Astrocyte of the hippocampus (primary cell): ENCODE measurements around the gene RFWD3.

Experiments
- DNase-seq: peaks from one replicate; pipeline ENCODE4 v3.0.0; 2011; ENCODE audit warnings: low read depth, low spot score

RFWD3 gene

GRCh38 chr16:74582970-74583369 is 83.7 kb downstream of the RFWD3 start:
- no peak for DNase-seq

DNA sequence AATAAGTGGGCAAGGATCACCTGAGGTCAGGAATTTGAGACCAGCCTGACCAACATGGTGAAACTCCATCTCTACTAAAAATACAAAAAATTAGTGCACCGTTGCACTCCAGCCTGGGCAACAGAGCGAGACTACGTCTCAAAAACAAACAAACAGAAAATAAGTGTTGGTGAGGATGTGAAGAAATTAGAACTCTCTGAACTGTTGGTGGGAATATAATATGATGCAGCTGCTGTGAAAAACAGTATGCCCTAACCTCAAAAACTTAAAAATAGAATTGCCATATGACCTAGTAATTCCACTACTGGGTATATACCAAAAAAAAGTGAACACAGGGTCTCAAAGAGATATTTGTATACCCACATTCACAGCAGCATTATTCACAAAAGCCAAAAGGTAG is 85.8 kb downstream of the RFWD3 start:
- no peak for DNase-seq

DNA sequence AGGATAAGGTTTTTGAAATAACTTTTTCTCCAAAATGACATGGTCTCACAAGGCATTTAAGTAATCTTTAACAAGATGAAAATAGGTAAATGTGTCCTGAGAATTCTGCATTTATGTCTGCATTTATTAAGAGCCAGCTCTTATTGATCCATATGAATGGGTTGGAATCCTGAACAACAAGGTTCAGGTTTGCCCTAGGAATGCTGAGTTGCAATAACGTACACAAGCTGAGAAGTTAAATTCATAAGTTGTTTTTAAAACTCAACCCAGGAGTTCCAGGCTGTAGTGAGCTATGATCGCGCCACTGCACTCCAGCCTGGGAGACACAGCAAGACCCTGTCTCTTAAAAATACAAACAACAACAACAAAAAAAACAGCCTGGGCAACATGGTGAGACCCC is 87.8 kb downstream of the RFWD3 start:
- no peak for DNase-seq

DNA sequence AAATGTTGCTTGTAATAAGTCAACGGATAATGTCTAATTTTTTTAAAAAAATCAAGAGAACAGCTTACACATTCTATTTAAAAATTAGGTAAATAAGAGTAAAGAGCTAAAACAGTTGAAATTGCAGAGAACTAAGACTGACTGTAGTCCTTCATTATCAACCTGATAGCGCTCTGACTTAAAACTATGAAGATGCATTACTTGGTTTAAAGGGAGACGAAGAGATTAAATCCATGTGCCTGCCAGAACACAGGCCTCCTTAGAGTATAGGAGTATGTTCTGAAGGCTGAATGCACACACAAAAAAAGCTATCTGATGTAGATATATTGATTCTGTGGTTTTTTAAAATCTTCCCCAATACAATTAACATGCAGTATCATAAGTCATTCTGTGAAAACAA is 88.2 kb downstream of the RFWD3 start:
- no peak for DNase-seq

GRCh38 chr16:74577882-74578366 is 88.8 kb downstream of the RFWD3 start:
- DNase-seq = peak; percentile 9

GRCh38 chr16:74575807-74576643 is 90.7 kb downstream of the RFWD3 start:
- no peak for DNase-seq

DNA sequence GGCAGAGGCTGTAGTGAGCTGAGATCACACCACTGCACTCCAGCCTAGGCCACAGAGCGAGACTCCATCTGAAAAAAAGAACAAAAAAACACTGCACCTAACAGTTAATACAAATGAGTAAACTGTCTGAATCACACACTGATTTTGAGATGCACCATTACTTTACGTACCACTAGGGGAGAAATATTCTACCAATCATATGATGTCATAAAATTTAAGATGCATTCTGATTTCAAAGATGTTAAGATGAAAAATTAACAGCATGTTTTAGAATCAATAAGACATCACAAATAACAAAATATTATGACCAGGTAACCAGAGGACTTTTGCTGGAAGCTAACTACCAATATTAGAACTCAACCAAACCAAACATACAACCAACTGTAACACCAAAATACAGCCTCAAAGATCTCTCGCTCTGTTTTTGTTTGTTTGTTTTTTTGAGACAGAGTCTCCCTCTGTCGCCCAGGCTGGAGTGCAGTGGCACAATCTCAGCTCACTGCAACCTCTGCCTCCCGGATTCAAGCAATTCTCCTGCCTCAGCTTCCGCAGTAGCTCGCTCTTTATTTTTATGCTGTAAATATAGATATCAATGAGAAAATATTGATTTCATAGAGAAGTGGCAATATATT is 91.4 kb downstream of the RFWD3 start:
- DNase-seq = no peak

DNA sequence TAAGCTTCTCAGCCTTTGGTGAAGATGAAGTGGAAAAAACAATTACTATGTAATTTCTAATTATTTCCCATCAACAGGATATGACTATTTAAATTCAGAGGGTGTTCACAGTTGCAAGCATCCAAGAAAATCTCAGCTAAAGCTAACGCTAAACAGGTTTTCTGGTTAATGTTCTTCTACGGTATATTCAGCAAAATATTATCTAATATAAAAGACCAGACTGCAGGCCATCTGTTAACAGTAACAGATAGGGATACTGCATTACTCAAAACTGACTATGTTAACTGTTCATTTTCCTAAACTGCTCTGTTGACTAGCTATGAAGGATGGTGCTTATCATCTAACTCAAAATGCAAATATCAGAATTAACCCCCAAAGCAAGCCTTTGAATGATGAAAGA is 92.5 kb downstream of the RFWD3 start:
- no peak for DNase-seq

DNA sequence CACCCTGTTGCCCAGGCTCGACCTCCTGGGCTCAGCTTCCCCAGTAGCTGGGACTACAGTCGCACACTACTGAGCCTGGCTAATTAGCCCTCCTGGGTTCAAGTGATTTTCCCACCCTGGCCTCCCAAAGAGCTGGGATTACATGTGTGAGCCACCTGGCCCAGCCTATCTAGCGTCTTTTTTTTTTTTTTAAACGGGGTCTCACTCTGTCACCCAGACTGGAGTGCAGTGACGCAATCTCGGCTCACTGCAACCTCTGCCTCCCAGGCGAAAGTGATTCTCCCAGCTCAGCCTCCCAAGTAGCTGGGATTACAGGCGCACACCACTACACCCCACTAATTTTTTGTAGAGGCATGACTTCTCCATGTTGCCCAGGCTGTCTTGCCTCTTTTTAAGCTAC is 93.1 kb downstream of the RFWD3 start:
- DNase-seq = no peak
